CD8-positive, alpha-beta memory T cell (primary cell): ENCODE data around the gene C1QC. TPM values are rescaled to one million over a fixed set of nuclear protein-coding genes. Genes with fewer than 3 reads are reported as not detected.

ENCODE experiments used
- CTCF ChIA-PET: fragments of 350-600 bp; sonication (Branson Sonifier 250); formaldehyde crosslinking; loops from one replicate; lab custom pipeline; 2021; ENCODE audit warnings: antibody characterized with exemption; lab: Charles Lee
- POLR2A ChIA-PET: fragments of 350-600 bp; sonication (Branson Sonifier 250); formaldehyde crosslinking; loops from one replicate; lab custom pipeline; 2021; ENCODE audit warnings: antibody characterized with exemption; lab: Charles Lee
- DNase-seq, 5 donors: peaks; one replicate each; pipeline versions ENCODE4 v3.0.0 to v3.0.0-alpha.2; 2020 to 2022; ENCODE audit warnings: mixed read lengths in 1 of 5
- H3K27ac ChIP-seq: one replicate; pipeline ENCODE4 v1.7.0; 2013; ENCODE audit warnings: low read depth, mild to moderate bottlenecking, low read length, moderate library complexity
- H3K27me3 ChIP-seq: 2 replicates; pipeline ENCODE4 v1.7.0; 2013; ENCODE audit warnings: low read length, mild to moderate bottlenecking; ENCODE audit not compliant: insufficient read depth, poor library complexity, severe bottlenecking
- H3K36me3 ChIP-seq: 2 replicates; pipeline ENCODE4 v1.7.0; 2013; ENCODE audit warnings: mild to moderate bottlenecking, low read length, moderate library complexity; ENCODE audit not compliant: insufficient read depth
- H3K4me1 ChIP-seq: 2 replicates; pipeline ENCODE4 v1.7.0; 2013; ENCODE audit warnings: mild to moderate bottlenecking, low read length, moderate library complexity; ENCODE audit not compliant: insufficient read depth
- H3K4me3 ChIP-seq: 2 replicates; pipeline ENCODE4 v1.7.0; 2013; ENCODE audit warnings: mild to moderate bottlenecking, low read length
- H3K9me3 ChIP-seq: 2 replicates; pipeline ENCODE4 v1.7.0; 2013; ENCODE audit warnings: mild to moderate bottlenecking, low read length
- H3K27ac Mint-ChIP-seq, 8 donors: one replicate each; pipeline ENCODE4 v1.8.0; 2020 to 2021; ENCODE audit warnings: mixed read lengths in 8 of 8, mild to moderate bottlenecking in 6 of 8, inconsistent platforms in 3 of 8, moderate library complexity in 3 of 8
- H3K27me3 Mint-ChIP-seq, 2 donors: one replicate each; pipeline ENCODE4 v1.8.0; 2020 to 2021; ENCODE audit warnings: mixed read lengths in 2 of 2, mild to moderate bottlenecking in 1 of 2, moderate library complexity in 1 of 2
- H3K36me3 Mint-ChIP-seq, 3 donors: one replicate each; pipeline ENCODE4 v1.8.0; 2020 to 2021; ENCODE audit warnings: mixed read lengths in 3 of 3, inconsistent platforms in 1 of 3, mild to moderate bottlenecking in 1 of 3
- H3K4me1 Mint-ChIP-seq, 3 donors: one replicate each; pipeline ENCODE4 v1.8.0; 2020 to 2021; ENCODE audit warnings: mixed read lengths in 3 of 3, inconsistent platforms in 1 of 3, mild to moderate bottlenecking in 1 of 3
- H3K4me3 Mint-ChIP-seq, 7 donors: one replicate each; pipeline ENCODE4 v1.8.0; 2020 to 2021; ENCODE audit warnings: mixed read lengths in 7 of 7, mild to moderate bottlenecking in 6 of 7, moderate library complexity in 4 of 7, inconsistent platforms in 2 of 7
- H3K9me3 Mint-ChIP-seq, 5 donors: one replicate each; pipeline ENCODE4 v1.8.0; 2020 to 2022; ENCODE audit warnings: mixed read lengths in 5 of 5, mild to moderate bottlenecking in 3 of 5, moderate library complexity in 2 of 5, inconsistent platforms in 1 of 5
- polyA plus RNA-seq: library from polyadenylated mRNA; unstranded; fragments of 300-500 nt; fragmentation: Illumina TruSeq; gene quantifications from one replicate; pipeline ENCODE4 v1.2.3, GENCODE V29; 2021
- total RNA-seq, 2 experiments: library from RNA; stranded (reverse); gene quantifications; one replicate each; pipeline ENCODE4 v1.2.3, GENCODE V29; 2021

The C1QC gene
- total and polyA plus RNA-seq, 3 experiments from 2014 or later: 0.93 to 1.4 TPM; not detected in 1

DNA sequence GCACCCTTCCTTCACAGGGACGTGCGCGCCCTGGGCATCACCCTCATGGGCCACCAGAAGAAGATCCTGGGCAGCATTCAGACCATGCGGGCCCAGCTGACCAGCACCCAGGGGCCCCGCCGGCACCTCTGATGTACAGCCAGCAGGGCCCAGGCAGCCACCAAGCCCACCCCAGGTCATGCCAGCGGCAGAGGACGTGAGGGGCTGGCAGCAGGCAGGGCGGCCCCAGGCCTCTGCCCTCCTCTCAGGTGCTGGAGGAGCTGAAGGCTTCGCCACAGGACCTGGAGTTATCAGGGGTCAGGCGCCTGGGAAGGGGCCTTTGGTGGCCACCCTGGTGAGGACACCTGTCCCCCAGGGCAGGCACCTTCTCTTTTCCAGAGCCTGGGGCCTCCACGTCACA is 41.8 kb upstream of the C1QC start:
- Mint-ChIP-seq H3K4me3 (no peak overlapping the region), H3K36me3 (no peaks in the 10 kb centered on the region), H3K27ac (no peak overlapping the region), H3K9me3 (no peaks in the 10 kb centered on the region), H3K27me3 (peaks cover 15 to 44% of the 10 kb centered on the region in 2 donors), H3K4me1 (no peaks in the 10 kb centered on the region)
- ChIA-PET POLR2A (no interaction called here), CTCF (no interaction called here)
- Histone ChIP-seq H3K27me3 (no peaks in the 10 kb centered on the region), H3K4me1 (no peaks in the 10 kb centered on the region), H3K36me3 (no peaks in the 10 kb centered on the region), H3K4me3 (no peak overlapping the region), H3K27ac (no peak overlapping the region), H3K9me3 (no peaks in the 10 kb centered on the region)
- DNase-seq: no peak

DNA sequence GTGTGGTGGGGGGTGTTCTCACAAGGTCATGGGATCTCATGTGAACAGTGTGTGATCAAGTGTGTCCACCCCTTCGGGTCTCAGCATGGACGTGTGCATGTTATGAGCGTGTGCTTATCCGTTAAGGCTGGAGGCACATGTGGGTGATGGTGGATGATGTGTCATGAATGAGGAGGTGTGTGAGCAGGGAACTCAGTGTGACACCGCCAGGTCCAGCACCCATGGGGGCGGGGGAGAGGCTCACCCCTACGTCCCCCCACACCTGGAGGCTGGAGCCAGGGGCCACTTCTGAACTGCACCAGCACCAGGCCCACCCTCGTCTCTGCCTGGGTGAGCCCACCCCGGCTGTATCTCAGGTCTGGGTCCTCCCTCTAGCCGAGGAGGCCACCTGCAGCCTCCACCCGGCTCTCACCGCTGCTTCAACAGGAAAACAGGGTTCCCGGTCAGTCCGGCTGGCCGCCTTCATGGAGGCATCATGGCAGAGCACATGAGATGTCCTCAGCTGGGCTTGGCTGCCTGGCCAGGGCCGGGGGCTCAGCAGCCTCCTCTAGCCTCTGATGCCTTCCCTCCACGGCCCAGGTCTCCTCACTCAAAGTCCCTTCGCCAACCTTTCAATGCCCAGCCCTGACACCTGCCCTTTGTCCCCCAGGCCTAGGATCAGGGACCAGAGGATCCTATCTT is 41.2 kb upstream of the C1QC start:
- Histone ChIP-seq H3K27ac (no peak overlapping the region), H3K9me3 (no peaks in the 10 kb centered on the region), H3K27me3 (no peaks in the 10 kb centered on the region)

DNA sequence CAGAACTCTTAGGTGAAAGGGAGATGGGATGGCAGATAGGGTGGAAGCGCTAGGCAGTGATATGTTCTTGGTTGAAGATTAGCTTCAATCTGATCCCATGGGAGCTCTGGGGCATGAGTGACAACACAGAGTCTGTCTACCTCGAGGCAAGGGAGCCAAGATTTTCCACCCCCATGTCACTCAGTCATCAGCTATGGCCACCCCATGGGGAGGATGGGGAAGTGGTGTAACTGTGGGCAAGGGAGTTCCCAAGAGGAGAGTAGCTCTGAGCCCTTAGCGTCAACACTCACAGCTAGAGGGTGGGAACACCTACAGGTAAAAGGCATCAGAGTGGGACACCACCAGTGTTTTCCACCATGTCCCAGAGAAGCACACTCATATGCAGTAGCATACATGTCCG is 37.3 kb upstream of the C1QC start:
- H3K9me3 Mint-ChIP-seq: no peaks in the 10 kb centered on the region
- ChIA-PET CTCF (no interaction called here), POLR2A (no interaction called here)
- H3K36me3 Mint-ChIP-seq: no peaks in the 10 kb centered on the region
- Histone ChIP-seq H3K9me3 (no peaks in the 10 kb centered on the region), H3K4me1 (no peaks in the 10 kb centered on the region), H3K4me3 (no peak overlapping the region), H3K27ac (no peak overlapping the region), H3K36me3 (no peaks in the 10 kb centered on the region), H3K27me3 (no peaks in the 10 kb centered on the region)
- H3K4me3 Mint-ChIP-seq: no peak overlapping the region
- peaks cover 13 to 62% of the 10 kb centered on the region in 2 donors for H3K27me3 Mint-ChIP-seq
- DNase-seq: no peak
- H3K4me1 Mint-ChIP-seq: no peaks in the 10 kb centered on the region
- H3K27ac Mint-ChIP-seq: no peak overlapping the region

More for the DNA sequence above, 41.2 kb upstream of the C1QC start:
- Histone ChIP-seq H3K36me3 (no peaks in the 10 kb centered on the region), H3K4me1 (no peaks in the 10 kb centered on the region), H3K4me3 (no peak overlapping the region)
- no peak overlapping the region for H3K27ac Mint-ChIP-seq
- no peaks in the 10 kb centered on the region for H3K9me3 Mint-ChIP-seq
- POLR2A ChIA-PET: no interaction called here
- H3K4me3 Mint-ChIP-seq: no peak overlapping the region
- no peaks in the 10 kb centered on the region for H3K4me1 Mint-ChIP-seq
- no peak for DNase-seq
- H3K27me3 Mint-ChIP-seq: peaks cover 13 to 41% of the 10 kb centered on the region in 2 donors
- CTCF ChIA-PET: no interaction called here
- H3K36me3 Mint-ChIP-seq: no peaks in the 10 kb centered on the region

DNA sequence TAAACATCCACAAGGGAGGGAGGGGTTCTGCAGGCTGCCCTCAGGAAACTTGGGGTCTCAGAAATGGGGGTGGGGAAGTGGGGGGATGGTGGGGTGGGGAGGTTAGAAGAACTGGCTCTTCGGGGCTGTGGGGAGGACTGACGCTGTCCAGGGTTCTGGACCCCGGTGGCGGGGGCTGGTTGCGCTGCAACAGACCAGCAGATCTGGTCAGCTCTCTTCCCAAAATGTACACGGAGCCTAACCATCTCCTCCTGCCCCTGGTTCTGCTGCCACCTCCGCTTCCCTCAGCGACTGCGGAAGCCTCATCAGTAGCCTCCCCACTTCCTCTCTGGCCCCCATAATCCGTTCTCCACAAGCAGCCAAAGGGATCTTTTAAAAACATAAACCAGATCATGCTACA is 36.3 kb upstream of the C1QC start:
- no peak for DNase-seq
- ChIA-PET POLR2A (no interaction called here), CTCF (no interaction called here)
- Histone ChIP-seq H3K27me3 (no peaks in the 10 kb centered on the region), H3K36me3 (no peaks in the 10 kb centered on the region), H3K4me1 (no peaks in the 10 kb centered on the region), H3K4me3 (no peak overlapping the region), H3K27ac (no peak overlapping the region), H3K9me3 (no peaks in the 10 kb centered on the region)
- Mint-ChIP-seq H3K27me3 (peaks cover 14 to 62% of the 10 kb centered on the region in 2 donors), H3K36me3 (no peaks in the 10 kb centered on the region), H3K9me3 (no peaks in the 10 kb centered on the region), H3K27ac (no peak overlapping the region), H3K4me1 (no peaks in the 10 kb centered on the region), H3K4me3 (no peak overlapping the region)

DNA sequence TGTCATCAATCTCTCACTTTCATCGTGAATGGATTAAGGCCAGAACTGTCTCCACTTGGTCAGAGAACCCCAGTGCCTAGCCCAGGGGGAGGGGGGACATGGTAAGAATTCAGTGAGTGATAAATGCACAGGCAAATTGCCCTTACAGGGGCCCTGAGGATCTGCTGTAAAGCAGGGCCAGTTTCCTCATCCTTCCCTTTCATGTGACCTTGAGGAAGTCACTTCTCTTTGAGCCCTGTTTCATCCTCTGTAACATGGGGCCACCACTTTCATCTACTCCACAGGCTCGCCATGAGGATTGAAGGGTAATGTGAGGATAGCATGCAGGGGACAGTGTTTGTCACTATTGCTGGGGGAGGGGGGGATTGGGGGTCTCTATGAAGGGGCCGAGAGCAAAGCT is 35.1 kb upstream of the C1QC start:
- CTCF ChIA-PET: no interaction called here
- H3K9me3 Mint-ChIP-seq: no peaks in the 10 kb centered on the region
- no peaks in the 10 kb centered on the region for H3K4me1 Mint-ChIP-seq
- H3K27me3 Mint-ChIP-seq: peaks cover 5 to 67% of the 10 kb centered on the region in 2 donors
- no peaks in the 10 kb centered on the region for H3K36me3 Mint-ChIP-seq
- no peak for DNase-seq
- Histone ChIP-seq H3K4me1 (no peaks in the 10 kb centered on the region), H3K9me3 (no peaks in the 10 kb centered on the region), H3K36me3 (no peaks in the 10 kb centered on the region), H3K4me3 (no peak overlapping the region), H3K27me3 (no peaks in the 10 kb centered on the region), H3K27ac (no peak overlapping the region)
- no peak overlapping the region for H3K4me3 Mint-ChIP-seq
- H3K27ac Mint-ChIP-seq: no peak overlapping the region
- POLR2A ChIA-PET: no interaction called here

DNA sequence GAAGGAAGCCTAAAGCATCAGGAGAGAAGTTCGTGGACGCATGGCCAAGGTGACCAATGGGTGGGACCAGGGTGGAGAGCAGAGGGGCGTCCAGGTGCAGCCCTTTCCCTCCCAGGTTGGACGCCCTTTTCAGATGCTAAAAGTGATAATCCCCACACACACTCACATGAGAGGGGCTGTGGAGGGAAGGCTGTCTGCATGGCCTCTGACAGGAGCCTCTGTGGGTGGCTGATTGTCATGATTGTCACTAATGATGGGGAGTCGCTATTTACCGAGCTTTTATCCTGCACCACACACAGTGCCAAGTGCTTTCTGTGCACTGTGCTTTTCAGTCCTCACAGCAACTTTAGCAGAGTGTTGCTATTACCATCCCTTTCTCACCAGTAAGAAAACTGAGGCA is 34.1 kb upstream of the C1QC start:
- H3K27me3 ChIP-seq: no peaks in the 10 kb centered on the region
- H3K9me3 Mint-ChIP-seq: no peaks in the 10 kb centered on the region
- no peak overlapping the region for H3K4me3 ChIP-seq
- ChIA-PET POLR2A (no interaction called here), CTCF (no interaction called here)
- H3K4me1 Mint-ChIP-seq: no peaks in the 10 kb centered on the region
- no peak overlapping the region for H3K4me3 Mint-ChIP-seq
- H3K4me1 ChIP-seq: no peaks in the 10 kb centered on the region
- peaks cover 4 to 60% of the 10 kb centered on the region in 2 donors for H3K27me3 Mint-ChIP-seq
- no peaks in the 10 kb centered on the region for H3K36me3 Mint-ChIP-seq
- H3K27ac Mint-ChIP-seq: no peak overlapping the region
- DNase-seq: no peak
- no peaks in the 10 kb centered on the region for H3K9me3 ChIP-seq
- H3K27ac ChIP-seq: no peak overlapping the region
- no peaks in the 10 kb centered on the region for H3K36me3 ChIP-seq

DNA sequence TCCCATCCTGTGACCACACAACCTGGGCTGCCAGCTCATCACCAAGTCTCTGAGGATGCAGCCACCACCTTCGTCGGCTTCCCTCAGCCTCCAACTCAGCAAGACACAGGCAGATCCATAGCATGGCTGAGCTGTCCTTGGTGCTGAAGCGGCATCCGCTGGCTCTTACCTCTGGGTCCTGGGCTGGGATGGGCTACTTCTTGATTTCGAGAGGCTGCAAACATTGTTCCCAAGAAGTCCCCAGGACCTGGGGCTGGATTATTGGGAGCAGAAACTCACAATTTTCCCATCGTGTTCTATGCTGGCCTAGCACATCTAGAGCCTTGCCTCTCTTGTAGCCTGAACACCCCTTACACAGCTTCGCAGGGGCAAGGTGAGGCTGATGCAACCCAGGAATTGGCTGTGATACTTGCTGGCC is 31.9 kb upstream of the C1QC start:
- Histone ChIP-seq H3K27ac (no peak overlapping the region), H3K27me3 (no peaks in the 10 kb centered on the region), H3K9me3 (no peaks in the 10 kb centered on the region), H3K4me1 (no peaks in the 10 kb centered on the region), H3K36me3 (no peaks in the 10 kb centered on the region), H3K4me3 (no peak overlapping the region)
- no peak overlapping the region for H3K27ac Mint-ChIP-seq
- no peaks in the 10 kb centered on the region for H3K36me3 Mint-ChIP-seq
- DNase-seq: no peak
- POLR2A ChIA-PET: no interaction called here
- CTCF ChIA-PET: no interaction called here
- H3K4me3 Mint-ChIP-seq: no peak overlapping the region
- H3K27me3 Mint-ChIP-seq: peaks cover 10 to 54% of the 10 kb centered on the region in 2 donors
- no peaks in the 10 kb centered on the region for H3K9me3 Mint-ChIP-seq
- no peaks in the 10 kb centered on the region for H3K4me1 Mint-ChIP-seq

DNA sequence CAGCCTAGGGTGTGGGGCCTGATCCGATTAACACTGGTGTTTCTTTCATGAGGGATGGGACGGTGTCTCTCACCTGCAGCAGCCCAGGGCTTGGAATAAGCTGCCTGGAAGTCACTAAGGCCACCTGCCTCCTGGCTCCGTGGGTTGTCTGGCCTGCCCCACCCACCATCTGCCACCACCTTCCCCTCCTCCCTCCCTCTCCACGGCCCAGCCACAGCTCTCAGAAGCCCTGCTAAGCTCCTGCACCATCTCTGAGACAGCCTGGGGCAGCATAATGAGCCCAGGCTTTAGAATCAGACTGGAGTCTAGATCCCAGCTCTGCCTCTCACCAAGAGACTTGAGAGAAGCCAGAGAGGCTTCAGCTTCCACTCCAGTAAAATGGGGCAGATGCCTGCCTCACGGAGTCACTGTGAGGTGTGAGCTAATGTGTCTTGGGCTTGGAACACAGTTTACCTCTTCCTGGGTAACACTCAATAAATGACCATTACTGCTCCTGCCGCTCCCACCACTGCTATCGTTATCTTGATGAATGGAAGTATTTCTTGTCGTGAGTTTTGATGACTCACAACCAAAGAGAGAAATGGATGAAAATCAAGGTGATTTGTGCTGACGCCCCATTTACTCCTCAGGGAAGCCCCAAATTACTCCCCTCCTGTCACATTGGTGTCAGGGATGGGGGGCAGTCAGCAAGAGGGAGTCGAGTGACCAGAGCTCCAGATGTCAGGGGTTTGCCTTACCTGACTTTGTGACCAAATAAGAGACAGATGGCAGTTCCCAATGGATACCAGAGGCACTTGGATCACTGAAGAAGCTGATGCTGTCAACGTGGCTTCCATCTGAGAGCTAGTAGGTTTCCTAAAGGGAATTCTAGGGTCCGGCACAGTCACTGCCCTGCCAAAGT is 30.5 kb upstream of the C1QC start:
- no peak overlapping the region for H3K27ac ChIP-seq
- H3K4me1 Mint-ChIP-seq: no peaks in the 10 kb centered on the region
- DNase-seq: no peak
- POLR2A ChIA-PET: no interaction called here
- H3K4me3 ChIP-seq: no peak overlapping the region
- H3K4me1 ChIP-seq: no peaks in the 10 kb centered on the region
- no peaks in the 10 kb centered on the region for H3K9me3 ChIP-seq
- H3K36me3 Mint-ChIP-seq: no peaks in the 10 kb centered on the region
- H3K27me3 ChIP-seq: peaks cover 4% of the 10 kb centered on the region
- H3K9me3 Mint-ChIP-seq: no peaks in the 10 kb centered on the region
- no peaks in the 10 kb centered on the region for H3K36me3 ChIP-seq
- no peak overlapping the region for H3K27ac Mint-ChIP-seq
- no peak overlapping the region for H3K4me3 Mint-ChIP-seq
- CTCF ChIA-PET: no interaction called here
- H3K27me3 Mint-ChIP-seq: peaks cover 12 to 58% of the 10 kb centered on the region in 2 donors
